Endothelial cell of umbilical vein (primary cell): ENCODE data around the gene GGT5. TPM values are rescaled to one million over a fixed set of nuclear protein-coding genes. Genes with fewer than 3 reads are reported as not detected.

Experiments
- BruUV-seq: library from RNA; stranded (reverse); fragments of 400-500 nt; replicated peaks from 2 replicates; lab custom pipeline; 2021; lab: Mats Ljungman, UMichigan
- CTCF ChIA-PET: fragments of 300-600, 350-600 bp; sonication (Branson Sonifier 250); formaldehyde crosslinking; loops from one replicate; lab custom pipeline; 2021; ENCODE audit warnings: antibody characterized with exemption, inconsistent platforms; lab: Charles Lee
- POLR2A ChIA-PET: fragments of 300-600, 350-600 bp; sonication (Branson Sonifier 250); formaldehyde crosslinking; loops from one replicate; lab custom pipeline; 2021; ENCODE audit warnings: antibody characterized with exemption, inconsistent platforms; lab: Charles Lee
- DNase-seq: peaks from one replicate; pipeline ENCODE4 v3.0.0-alpha.2; 2011; ENCODE audit warnings: low read depth, low spot score
- FAIRE-seq: peaks from 2 replicates; lab custom pipeline; 2011; peaks lifted over from hg19 to GRCh38; lab: Jason Lieb, UNC
- H2AFZ ChIP-seq: 2 replicates; pipeline ENCODE4 v1.6.0; 2012; ENCODE audit warnings: low read depth, low read length, control low read depth, inconsistent platforms
- H3K27ac ChIP-seq: 2 replicates; pipeline ENCODE4 v1.5.1; 2011; ENCODE audit warnings: low read depth, mild to moderate bottlenecking, control low read depth, low read length, moderate library complexity; ENCODE audit not compliant: insufficient read depth
- H3K27me3 ChIP-seq, 2 experiments: 2 replicates each; pipeline versions ENCODE4 v1.6.0 to v1.6.1; 2011; ENCODE audit warnings: low read length in 2 of 2, mixed read lengths in 1 of 2; ENCODE audit not compliant: control insufficient read depth in 2 of 2, insufficient read depth in 2 of 2
- H3K36me3 ChIP-seq, 2 experiments: 2 replicates in 1 of 2; 3 replicates in 1 of 2; pipeline ENCODE4 v1.5.1; 2011; ENCODE audit warnings: low read length in 2 of 2, mild to moderate bottlenecking in 1 of 2, moderate library complexity in 1 of 2; ENCODE audit not compliant: control insufficient read depth in 2 of 2, insufficient read depth in 2 of 2; ENCODE audit errors: extremely low read depth in 1 of 2
- H3K4me1 ChIP-seq: 3 replicates; pipeline ENCODE4 v1.5.1; 2011; ENCODE audit warnings: mild to moderate bottlenecking, low read length; ENCODE audit not compliant: control insufficient read depth, insufficient read depth; ENCODE audit errors: extremely low read depth
- H3K4me2 ChIP-seq: 2 replicates; pipeline ENCODE4 v1.6.1; 2011; ENCODE audit warnings: low read length, control low read depth, mixed read lengths; ENCODE audit not compliant: insufficient read depth
- H3K4me3 ChIP-seq, 3 experiments: fragments of 200-600 bp in 1 of 3; sonication (generic), shearing (Covaris generic) in 1 of 3; replicated peaks in 1 of 3; 2 replicates each; pipeline ENCODE4 v1.5.1; 2011 to 2016; ENCODE audit warnings: control low read depth in 3 of 3, low read length in 3 of 3, mild to moderate bottlenecking in 2 of 3, inconsistent platforms in 1 of 3, low read depth in 1 of 3, moderate library complexity in 1 of 3; ENCODE audit not compliant: insufficient read depth in 1 of 3
- H3K79me2 ChIP-seq: 2 replicates; pipeline ENCODE4 v1.6.0; 2012; ENCODE audit warnings: low read length, inconsistent platforms; ENCODE audit not compliant: control insufficient read depth, insufficient read depth
- H3K9ac ChIP-seq: replicated peaks from 2 replicates; pipeline ENCODE3; 2011; ENCODE audit warnings: low read length, control low read depth; ENCODE audit not compliant: insufficient read depth; ENCODE audit errors: extremely low read depth
- H3K9me1 ChIP-seq: replicated peaks from 3 replicates; pipeline ENCODE4 v1.6.0; 2011; ENCODE audit warnings: mild to moderate bottlenecking, low read length; ENCODE audit not compliant: control insufficient read depth, insufficient read depth; ENCODE audit errors: extremely low read depth
- H3K9me3 ChIP-seq: replicated peaks from 2 replicates; pipeline ENCODE4 v1.5.1; 2012; ENCODE audit warnings: low read length, inconsistent platforms; ENCODE audit not compliant: control insufficient read depth, insufficient read depth
- H4K20me1 ChIP-seq: replicated peaks from 2 replicates; pipeline ENCODE3; 2011; ENCODE audit warnings: mild to moderate bottlenecking, low read length; ENCODE audit not compliant: control insufficient read depth, insufficient read depth; ENCODE audit errors: extremely low read depth
- CTCF ChIP-seq, 2 donors: IDR thresholded peaks; 1 replicate in 1 of 2; 2 replicates in 1 of 2; pipeline ENCODE4 v1.5.1; 2011; ENCODE audit warnings: low read length in 2 of 2, mild to moderate bottlenecking in 2 of 2, moderate library complexity in 2 of 2, control low read depth in 1 of 2, inconsistent platforms in 1 of 2, low read depth in 1 of 2; ENCODE audit not compliant: insufficient read depth in 1 of 2; ENCODE audit errors: extremely low read depth in 1 of 2
- EZH2 ChIP-seq: IDR thresholded peaks from 2 replicates; pipeline ENCODE4 v1.6.1; 2012; ENCODE audit warnings: borderline replicate concordance, low read depth, mild to moderate bottlenecking, moderate library complexity, low read length, inconsistent platforms; ENCODE audit not compliant: severe bottlenecking
- FOS ChIP-seq: IDR thresholded peaks from 2 replicates; pipeline ENCODE4 v1.6.1; 2011; ENCODE audit warnings: mild to moderate bottlenecking, low read length, moderate library complexity, borderline replicate concordance; ENCODE audit not compliant: insufficient read depth
- GATA2 ChIP-seq: IDR thresholded peaks from 2 replicates; pipeline ENCODE4 v1.7.0; 2011; ENCODE audit warnings: low read depth, mild to moderate bottlenecking, moderate library complexity, mixed read lengths, low read length; ENCODE audit not compliant: insufficient read length, insufficient read depth
- JUN ChIP-seq: IDR thresholded peaks from 2 replicates; pipeline ENCODE4 v1.6.1; 2011; ENCODE audit warnings: borderline replicate concordance, low read depth; ENCODE audit not compliant: insufficient read length, insufficient read depth
- MYC ChIP-seq: IDR thresholded peaks from one replicate; pipeline ENCODE4 v1.6.1; 2011; ENCODE audit warnings: mild to moderate bottlenecking, low read depth, low read length
- POLR2A ChIP-seq: IDR thresholded peaks from 2 replicates; pipeline ENCODE4 v1.6.1; 2012; ENCODE audit warnings: low read depth, mild to moderate bottlenecking, control low read depth, low read length
- POLR2AphosphoS5 ChIP-seq: IDR thresholded peaks from 2 replicates; pipeline ENCODE4 v1.6.1; 2012; ENCODE audit warnings: low read depth, mild to moderate bottlenecking, control low read depth, low read length, moderate library complexity; ENCODE audit not compliant: insufficient read depth
- dilution Hi-C: fragments of 300-500 bp; cut with MboI; formaldehyde crosslinking; loops from one replicate; pipeline ENCODE4 v1.15.0; 2019; ENCODE audit warnings: low sequenced_read_pairs; ENCODE audit not compliant: extremely low pct_ligation_motif_present
- intact Hi-C: fragments of 100-400 bp; cut with micrococcal nuclease; formaldehyde crosslinking; loops from one replicate; pipeline ENCODE4 v1.10.0; 2022
- polyA plus RNA-seq, 4 experiments: library from polyadenylated mRNA; depleted of rRNA in 3 of 4; stranded (reverse) in 3 of 4; unstranded in 1 of 4; fragments of >200 nt; gene quantifications; 2 replicates each; pipeline versions ENCODE4 v1.2.1 to v1.2.3, GENCODE V29; 2011 to 2012; ENCODE audit warnings: missing spikeins in 1 of 4
- total RNA-seq: library from RNA; stranded (reverse); gene quantifications from 2 replicates; pipeline ENCODE4 v1.2.3, GENCODE V29; 2021
- TF ChIP-seq, protein P1 (sequence below): IDR thresholded peaks from 2 replicates; pipeline ENCODE4 v1.6.1; 2011; ENCODE audit not compliant: insufficient read depth, insufficient read length

Gene GGT5
- total and polyA plus RNA-seq, 2 donors (not counting 3 experiments of a cell fraction or from before 2014, with no cell fraction given), result 45.9 to 293 TPM

- ChIA-PET POLR2A (no interaction called here), CTCF (interaction anchor here (0.8 to 4.6 kb wide), 5 partner anchors 14 to 55 kb away, joined by 3 to 164 read pairs (median 33); partner anchors contain the start of gene GGT5)
- BruUV-seq, result no TSS peak
Measured at GRCh38 chr22:24191893-24192292, 53.0 kb downstream of the GGT5 start.

More at GRCh38 chr22:24191893-24192292, 53.0 kb downstream of the GGT5 start:
- DNase-seq (no peak), FAIRE-seq (no peak)
- no peak overlapping the region for H3K27ac ChIP-seq
- peaks cover 9% of the 10 kb centered on the region for H3K4me1 ChIP-seq
- no peaks in the 10 kb centered on the region for H3K36me3 ChIP-seq
- H3K4me3 ChIP-seq, result no peak overlapping the region
- dilution Hi-C loops, result no loop called here
- no peaks in the 10 kb centered on the region for H3K79me2 ChIP-seq
- TF ChIP-seq MYC (no peak), GATA2 (no peak), EZH2 (no peak), POLR2A (no peak), POLR2AphosphoS5 (no peak), CTCF (IDR thresholded peaks at IDR 0.05; ENCODE audit: extremely low read depth in 1 of 2, insufficient read depth in 1 of 2, low read depth in 1 of 2, low read length in 2 of 2) (no peak), FOS (no peak), JUN (no peak)
- TF ChIP-seq, protein P1, sequence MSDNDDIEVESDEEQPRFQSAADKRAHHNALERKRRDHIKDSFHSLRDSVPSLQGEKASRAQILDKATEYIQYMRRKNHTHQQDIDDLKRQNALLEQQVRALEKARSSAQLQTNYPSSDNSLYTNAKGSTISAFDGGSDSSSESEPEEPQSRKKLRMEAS, result no peak
- intact Hi-C loops, result loop anchor here (1.0 kb wide), 1 partner anchor 127 kb away; no protein-coding TSS in a partner anchor
- H3K9ac ChIP-seq, result no peak overlapping the region
- H3K4me2 ChIP-seq, result no peak overlapping the region
- H3K9me3 ChIP-seq, result no peaks in the 10 kb centered on the region
- no peaks in the 10 kb centered on the region for H4K20me1 ChIP-seq
- no peaks in the 10 kb centered on the region for H3K9me1 ChIP-seq
- no peaks in the 10 kb centered on the region for H3K27me3 ChIP-seq
- H2AFZ ChIP-seq, result no peak overlapping the region
